Activated naive CD4-positive, alpha-beta T cell treated with anti-CD3 and anti-CD28 coated beads, Interleukin-2, amount 50 U/mL, for 16 hours (primary cell): ENCODE measurements around the gene SOBP.
"Not testable (repeated sequence)": the region's sequence is repeated elsewhere in the genome, so short reads cannot be mapped to it uniquely, and the experiment has no call there.

Experiments used
- DNase-seq: peaks from one replicate; pipeline ENCODE4 v3.0.0-alpha.2; 2020

SOBP gene

DNA sequence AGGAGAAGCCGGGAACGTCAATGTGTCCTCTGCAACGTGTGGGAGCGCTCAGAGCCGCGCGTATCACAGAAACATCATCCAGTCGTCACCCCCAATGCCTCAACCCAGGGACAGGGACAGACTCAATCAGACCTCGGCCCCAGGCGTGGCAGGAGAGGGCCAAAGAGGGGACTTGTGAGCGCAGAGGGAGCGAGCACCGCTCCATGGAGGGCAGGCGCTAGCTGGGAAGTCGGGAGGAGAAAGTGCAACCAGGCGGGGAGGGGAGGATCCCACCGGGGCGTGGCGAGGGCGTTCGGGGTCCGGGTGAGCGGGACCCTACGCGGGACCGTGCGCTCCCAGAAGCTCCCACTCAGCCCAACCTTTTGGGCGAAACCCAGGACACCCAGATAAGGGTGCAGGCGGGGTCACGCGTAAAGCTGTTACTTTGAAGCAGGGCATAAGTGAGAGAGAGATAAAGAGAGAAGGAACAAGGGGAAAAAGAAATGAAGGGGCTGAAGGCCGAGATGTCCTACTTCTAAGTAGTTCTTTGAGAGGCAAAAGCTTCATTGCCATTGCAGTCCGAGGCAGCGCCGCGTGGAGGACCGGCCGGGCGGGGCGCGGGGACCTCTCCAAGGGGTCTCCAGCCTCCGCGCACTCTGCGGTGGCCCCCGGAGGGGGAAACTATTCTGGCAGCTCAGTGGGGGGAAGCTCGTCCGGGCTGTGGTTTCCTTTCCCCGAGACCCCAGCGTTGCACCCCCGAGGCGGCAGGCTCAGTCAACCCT is 862 bp upstream of the SOBP start:
- peak; percentile 21 for DNase-seq

DNA sequence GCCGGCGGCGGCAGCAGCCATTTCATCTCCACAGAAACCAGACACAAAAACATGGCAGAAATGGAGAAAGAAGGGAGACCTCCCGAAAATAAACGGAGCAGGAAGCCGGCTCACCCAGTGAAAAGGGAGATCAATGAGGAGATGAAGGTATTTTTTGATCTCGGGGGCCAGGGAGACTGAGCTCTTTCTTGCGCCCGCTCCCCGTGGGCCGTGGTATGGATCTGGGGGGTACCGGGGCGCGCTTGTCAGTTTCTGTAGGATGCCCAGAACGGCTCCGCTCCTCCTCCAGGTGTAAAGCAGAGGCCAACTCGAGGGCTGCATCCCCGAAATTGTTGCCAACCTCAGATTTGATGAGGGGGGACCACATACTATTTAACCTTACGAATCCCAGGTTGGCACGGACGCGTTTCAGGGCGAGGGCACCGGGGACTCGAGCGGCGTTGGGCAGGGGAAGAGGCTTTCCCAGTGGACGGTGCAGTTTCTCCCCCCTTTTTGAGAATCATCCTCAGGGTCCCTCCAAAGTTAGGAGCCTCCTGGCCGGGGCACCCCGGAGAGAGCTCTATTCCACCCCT is 735 bp downstream of the SOBP start:
- no peak for DNase-seq

DNA sequence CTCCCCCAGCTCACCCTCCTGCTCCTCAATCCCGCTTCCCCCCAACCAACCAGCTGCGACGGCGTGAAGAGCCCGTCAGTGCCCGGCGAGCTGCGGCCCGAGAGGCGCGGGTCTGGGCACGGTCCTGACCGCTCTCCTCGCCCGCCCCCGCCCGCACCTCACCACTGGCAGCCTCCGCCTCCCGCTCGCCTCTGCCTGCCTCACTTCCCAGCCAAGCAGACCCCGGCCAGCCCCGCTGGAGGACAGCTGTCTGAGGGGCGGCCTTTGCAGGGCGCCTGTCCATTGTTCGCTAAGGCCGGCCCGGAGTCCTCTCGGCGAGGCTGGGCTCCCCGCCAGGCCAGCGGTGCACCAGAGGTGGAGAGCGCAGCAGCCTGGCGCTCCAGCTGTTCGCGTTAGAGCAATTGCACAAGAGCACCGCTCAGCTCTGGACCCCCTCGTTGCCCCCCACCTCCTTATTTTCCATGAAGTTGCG is 1.3 kb downstream of the SOBP start:
- DNase-seq = no peak

GRCh38 chr6:107491760-107492660 is 2.1 kb downstream of the SOBP start:
- no peak for DNase-seq

- no peak for DNase-seq
Observed at GRCh38 chr6:107493158-107494057, 3.5 kb downstream of the SOBP start.

DNA sequence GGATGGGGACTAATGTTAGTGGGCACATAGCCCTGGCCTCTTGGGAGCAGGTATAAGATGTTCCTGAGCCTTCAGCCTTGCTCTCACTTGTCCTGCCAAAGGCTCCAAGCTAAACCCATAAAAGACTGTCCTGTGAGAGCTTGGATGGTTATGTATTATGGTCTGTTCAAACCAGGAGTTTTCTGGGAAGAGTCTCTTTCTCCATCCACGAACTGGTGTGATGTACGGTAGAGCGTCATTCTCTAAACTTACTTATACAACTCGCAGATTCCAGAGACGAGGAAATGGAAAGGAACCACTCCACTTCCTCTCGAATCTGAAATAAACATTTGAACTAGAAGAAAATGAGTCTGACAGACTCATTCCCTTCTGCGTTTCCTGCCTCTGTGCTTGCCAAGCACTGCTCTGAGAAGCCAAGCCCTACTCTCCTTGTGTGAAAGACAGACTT is 5.3 kb downstream of the SOBP start:
- no peak for DNase-seq

DNA sequence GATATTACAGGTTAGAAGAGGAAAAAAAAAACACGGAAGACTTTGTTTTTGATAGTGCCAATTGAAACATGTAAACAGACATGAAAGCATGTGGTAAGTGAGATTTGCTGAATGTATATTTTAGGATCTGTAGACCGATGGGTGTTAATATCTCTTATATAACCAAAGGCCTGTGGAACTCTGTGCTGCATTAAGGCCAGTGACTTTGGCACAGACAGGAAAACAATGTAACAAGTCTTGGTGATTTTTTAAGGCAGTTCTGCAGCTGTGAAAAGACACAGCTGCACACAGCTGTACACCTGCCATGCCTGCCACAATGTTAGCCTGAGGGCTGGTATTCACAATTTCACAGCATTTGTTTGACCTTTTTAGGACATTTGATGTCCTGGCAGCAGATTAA is 6.1 kb downstream of the SOBP start:
- DNase-seq = no peak

DNA sequence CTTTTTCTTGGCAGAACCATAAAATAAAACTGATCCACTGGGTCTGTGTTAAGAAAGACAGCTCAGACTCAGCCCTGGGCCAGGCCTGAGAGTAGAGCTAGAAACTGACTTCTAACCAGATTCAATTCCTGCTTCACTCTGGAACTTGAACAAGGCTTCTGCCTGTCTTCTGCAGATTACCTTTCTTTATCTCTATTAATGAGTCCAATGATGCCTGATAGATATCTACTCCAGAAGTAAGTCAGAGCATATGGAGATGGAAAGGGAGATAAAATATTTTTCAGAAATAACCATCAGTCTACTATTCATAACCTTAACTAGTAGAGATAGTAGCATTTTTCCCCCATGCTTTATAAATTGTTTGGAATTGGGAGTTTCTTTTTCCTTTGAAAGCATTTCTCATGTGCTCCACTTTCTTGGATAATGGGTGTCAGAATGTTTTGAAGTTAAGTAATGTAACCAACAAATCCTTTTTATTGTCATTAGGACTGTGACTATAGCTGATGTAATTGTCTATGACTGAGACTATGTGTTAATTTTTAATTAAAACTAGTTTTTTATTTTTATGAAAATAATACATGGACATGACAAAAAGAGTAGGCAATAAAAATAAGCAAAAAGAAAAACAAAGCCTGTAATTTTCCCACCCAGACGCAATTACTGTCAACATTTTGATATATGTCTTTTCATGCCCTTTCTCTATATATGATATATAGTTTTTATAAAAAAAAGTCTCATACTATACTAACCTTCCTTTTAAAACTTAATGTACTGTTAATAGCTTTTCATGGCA is 7.2 kb downstream of the SOBP start:
- DNase-seq = no peak

DNA sequence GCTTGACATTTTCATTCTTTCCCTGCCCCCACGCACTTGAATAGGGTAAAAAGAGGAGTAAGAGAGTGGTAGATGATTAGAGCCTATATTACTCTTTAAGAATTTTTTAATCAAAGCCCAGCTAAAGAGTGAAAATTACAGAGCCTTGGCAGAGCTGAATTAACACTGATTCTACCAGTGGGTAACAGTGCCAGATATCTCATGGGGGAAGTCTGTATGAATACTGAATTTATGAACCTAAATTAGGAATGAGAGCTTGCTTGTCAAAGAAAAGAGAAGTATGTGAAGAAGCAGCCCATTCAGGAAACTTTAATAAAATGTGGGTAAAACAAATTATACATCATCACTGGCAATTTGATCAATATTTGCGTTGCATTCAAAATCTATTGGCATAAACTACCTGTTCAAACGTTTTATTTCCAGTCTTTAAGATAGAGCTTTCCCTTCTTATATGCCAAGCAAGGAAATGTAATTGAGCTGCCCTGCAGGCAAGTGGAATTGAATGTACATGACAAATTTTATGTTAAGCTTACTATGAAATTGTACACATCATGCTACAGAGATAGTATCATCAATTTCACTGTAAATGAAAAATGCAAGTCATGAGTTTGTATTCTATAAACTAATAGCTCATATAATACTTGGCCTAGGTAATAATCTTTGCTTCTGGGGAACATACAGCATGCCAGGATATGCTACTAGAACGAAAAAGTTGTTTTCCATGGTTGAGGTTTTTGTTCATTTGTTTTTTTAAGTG is 14.5 kb downstream of the SOBP start:
- no peak for DNase-seq

- DNase-seq = no peak
Observed at GRCh38 chr6:107506145-107506544, 16.2 kb downstream of the SOBP start.

GRCh38 chr6:107509506-107509905 is 19.6 kb downstream of the SOBP start:
- DNase-seq = no peak

DNA sequence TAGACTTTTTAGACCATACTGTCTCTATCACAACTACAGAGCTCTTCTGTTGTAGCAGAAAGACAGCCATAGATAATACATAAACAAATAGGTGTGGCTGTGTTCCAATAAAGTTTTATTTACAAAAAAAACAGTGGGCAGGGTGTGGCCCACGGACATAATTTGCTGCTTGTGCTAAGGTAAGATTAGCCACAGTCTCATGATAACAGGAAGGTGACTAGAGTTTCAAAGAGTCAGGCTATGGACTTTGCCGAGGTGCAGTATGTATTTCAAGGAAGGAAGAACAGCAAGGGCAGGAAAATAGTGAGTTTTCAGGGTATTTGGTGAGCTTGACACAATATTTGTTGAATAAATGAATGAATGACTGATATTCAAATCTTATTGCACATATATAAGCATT is 20.2 kb downstream of the SOBP start:
- DNase-seq = no peak

- no peak for DNase-seq
Observed at GRCh38 chr6:107511511-107511993, 21.6 kb downstream of the SOBP start.

DNA sequence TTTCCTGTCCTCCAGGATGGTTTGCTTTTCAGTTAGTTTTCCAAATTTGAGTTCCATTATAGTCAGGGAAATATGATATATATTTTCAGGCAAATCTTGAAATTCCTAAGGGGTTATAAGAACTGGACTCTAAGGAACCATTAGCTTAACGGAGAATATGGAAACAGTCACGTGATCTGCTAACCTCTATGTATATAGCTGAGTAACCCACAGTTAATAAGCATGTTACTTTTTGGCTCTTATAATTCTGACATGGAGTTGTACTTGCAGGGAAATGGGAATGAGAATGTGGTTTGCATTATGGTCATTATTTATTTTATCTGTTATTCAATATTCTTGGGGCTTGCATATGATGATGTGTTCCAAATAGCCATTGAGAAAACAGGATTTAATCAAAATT is 23.3 kb downstream of the SOBP start:
- no peak for DNase-seq

GRCh38 chr6:107515955-107516354 is 26.0 kb downstream of the SOBP start:
- DNase-seq = no peak

DNA sequence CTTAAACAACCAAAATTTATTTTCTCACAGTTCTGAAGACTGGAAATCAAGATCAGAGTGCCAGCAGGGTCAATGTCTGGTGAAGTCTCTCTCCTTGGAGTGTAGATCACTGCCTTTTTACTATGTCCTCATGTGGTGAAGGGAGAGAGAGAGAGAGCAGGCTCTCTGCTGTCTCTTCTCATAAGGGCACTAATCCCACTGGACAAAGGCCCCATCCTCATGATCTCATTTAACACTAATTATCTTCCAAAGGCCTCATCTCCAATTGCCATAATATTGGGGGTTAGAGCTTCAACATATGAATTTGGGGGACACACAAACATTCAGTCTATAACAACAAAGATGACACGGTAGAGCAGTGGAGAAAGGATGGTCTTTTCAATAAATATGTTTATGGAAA is 27.4 kb downstream of the SOBP start:
- no peak for DNase-seq

DNA sequence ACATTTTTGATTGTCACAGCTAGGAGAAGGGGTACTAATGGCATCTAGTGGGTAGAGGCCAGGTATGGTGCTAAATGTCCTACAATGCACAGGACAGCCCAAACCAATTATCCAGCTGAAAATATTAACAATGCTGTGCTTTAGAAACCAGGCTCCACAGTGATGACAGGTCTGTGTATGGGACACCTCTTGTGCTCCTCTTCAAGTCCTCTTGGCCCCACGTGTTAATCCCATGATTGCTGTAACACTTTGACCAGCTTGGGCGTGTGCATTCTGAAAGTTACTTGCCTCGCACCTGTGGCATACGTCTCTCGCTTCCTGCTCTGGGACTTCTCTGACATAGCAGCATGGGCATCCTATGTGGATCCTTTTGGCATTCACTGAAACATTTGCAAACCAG is 29.3 kb downstream of the SOBP start:
- DNase-seq = not testable (repeated sequence)

- not testable (repeated sequence) for DNase-seq
Observed at GRCh38 chr6:107520706-107521105, 30.8 kb downstream of the SOBP start.

GRCh38 chr6:107523054-107523791 is 33.3 kb downstream of the SOBP start:
- DNase-seq = no peak

GRCh38 chr6:107523794-107524193 is 33.9 kb downstream of the SOBP start:
- DNase-seq = no peak
